ENCODE data around the gene PIGZ.

Gene PIGZ, protein sequence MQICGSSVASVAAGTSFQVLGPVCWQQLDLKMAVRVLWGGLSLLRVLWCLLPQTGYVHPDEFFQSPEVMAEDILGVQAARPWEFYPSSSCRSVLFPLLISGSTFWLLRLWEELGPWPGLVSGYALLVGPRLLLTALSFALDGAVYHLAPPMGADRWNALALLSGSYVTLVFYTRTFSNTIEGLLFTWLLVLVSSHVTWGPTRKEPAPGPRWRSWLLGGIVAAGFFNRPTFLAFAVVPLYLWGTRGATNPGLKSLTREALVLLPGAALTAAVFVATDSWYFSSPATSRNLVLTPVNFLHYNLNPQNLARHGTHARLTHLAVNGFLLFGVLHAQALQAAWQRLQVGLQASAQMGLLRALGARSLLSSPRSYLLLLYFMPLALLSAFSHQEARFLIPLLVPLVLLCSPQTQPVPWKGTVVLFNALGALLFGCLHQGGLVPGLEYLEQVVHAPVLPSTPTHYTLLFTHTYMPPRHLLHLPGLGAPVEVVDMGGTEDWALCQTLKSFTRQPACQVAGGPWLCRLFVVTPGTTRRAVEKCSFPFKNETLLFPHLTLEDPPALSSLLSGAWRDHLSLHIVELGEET

DNA sequence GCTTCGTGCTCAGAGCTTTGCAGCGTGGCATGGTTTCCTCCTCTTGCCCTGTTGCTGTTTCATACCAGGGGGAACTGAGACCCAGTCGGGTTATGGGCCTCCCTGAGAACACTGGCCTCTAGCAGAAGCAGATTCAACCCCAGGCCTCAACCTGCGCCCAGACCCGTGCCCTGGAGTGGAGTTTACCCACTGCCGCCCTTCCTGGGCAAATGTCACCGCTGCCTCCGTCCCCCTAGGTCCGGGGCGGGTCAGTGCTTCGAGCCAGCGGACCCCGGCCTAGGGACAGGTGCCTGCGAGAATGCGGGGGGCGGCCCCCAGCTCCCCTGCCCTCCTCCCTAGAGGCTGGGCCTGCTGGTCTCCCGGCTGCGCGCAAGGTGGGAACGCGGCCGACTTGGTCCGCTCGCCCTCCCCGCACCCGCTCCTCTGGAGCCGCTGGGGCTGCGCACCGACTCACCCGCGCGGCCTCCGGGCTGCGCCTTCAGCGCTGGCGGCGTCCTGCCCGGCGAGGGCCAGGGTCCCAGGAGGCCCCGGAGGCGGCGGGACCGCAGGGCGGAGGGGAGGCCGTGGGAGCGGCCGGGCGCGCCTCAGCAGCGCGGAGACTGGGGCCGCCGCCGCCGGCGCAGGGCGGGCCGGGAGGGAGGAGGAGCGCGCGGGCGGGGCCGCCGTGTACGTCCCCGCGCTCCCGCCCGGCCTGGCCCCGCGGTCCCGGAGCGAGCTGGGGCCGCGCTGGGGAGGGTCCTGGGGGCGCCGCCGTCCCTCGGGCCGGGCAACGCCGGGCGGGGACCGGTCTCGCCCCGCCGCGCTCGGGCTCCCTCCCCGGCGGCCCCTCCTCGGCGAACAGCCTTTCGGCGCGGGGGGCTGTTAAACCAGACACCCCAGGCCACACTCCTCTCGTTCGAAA lies at the start of gene PIGZ:
Gene PIGZ, minus strand, starts transcription at position 601 of the 901 bp plus-strand sequence. CDS start 16,802 bp downstream, outside the sequence.
- DNase-seq (ENCODE audit: low read depth), result no peak

DNA sequence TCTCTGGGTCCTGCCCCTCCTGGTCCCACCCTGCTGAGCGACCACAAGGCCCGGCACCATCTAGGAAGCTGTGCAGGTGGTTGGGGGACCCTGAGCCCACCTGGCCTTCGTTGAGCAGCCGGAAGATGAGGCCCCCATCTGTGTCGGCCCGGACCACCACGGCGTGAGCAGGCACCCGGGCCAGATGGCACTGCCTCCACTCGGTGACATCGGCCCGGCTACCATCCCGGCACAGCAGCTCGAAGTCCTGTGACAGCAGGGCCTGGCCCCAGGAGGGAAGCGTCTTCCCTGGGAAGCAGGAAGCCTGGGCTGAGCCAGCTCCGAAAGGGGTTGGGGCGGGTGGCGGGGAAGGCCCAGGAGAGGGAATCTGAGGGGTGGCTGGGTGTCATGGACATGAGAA lies 48.4 kb upstream of the PIGZ start:
- DNase-seq (ENCODE audit: low read depth), result no peak

DNA sequence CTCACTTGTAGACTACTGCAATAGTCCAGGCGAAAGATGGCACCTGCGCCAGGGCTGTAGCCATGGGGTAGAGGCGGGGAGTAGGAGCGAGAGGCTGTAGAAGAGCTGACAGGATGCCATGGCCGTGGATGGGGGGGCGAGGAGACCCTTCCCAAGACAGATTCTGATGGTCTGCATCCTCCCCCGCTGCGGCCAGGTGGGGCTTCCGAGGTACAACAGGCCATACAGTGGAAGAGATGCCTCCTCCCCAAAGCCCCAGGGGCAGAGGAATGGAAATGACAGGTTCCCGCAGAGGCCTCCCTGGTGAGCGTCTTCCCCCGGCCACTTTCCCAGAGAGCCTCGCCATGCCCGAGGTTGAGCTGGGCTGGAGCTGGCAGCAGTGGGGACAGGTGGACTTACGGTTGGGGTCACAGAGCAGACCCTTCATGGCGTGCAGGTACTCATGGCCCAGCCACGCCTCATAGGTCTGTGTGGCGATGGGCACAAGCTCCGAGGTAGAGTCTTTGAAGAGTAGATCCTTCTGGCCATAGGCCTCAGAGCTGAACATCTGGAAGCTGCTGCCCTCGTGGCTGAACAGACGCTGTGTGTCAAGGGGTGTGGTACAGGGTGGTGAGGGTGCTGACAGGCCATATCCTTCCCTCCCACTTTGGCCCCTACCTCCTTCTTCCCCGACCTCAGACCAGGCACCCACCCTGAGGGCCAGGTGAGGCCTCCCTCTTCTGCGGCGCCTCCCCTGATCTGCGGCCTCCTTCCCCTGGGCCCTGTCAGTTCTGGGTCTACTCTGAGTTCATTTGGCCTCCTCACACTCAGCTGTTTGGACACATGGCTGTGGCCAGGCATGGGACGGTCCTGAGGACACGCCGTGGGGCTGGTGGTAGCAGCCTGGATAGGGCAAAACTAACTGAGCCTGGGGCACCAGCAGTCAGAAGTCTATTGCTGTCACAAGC lies 47.4 kb upstream of the PIGZ start:
- no peak for DNase-seq (ENCODE audit: low read depth)

DNA sequence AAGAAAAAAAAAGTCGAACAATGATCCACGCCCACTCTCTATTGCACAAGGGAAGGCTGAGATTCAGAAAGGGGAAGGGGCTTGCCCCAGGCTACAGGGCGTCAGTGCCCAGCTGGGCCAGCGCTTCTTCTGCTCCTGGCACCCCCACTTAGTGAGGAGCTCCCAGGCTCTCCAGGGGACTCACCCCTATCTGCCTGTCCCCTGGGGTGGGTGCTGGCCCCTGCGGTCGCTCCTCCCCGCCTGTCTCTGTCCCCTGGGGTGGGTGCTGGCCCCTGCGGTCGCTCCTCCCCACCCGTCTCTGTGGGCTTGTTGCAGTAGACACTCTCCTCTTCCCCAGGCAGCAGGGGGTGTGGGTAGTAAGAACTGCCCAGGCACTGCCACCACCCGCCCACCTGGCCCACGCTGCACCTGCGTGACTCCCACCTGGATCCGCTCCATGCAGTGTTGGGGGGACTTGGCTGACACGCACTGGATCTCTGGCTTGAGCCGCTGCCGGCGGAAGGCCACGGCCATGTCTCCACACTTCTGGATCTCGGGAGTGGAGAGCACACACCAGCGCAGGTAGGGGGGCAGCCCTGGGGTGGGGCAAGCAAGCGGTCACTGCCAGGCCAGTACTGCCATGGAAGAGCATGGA lies 46.4 kb upstream of the PIGZ start:
- no peak for DNase-seq (ENCODE audit: low read depth)

DNA sequence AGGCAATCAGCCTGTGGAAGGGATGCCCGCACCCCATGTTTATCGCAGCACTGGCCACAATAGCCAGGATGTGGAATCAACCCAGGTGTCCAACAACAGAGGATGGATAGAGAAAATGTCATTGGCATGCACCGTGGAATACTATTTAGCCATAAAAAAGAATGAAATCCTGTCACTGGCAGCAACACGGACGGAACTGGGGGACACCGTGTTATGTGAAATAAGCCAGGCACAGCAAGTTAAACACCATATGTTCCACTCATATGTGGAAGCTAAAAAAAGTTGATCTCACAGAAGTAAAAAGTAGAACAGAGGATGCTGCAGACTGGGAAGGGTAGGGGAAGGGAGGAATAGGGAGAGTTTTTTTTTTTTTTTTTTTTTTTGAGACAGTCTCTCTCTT lies 45.4 kb upstream of the PIGZ start:
- no peak for DNase-seq (ENCODE audit: low read depth)

DNA sequence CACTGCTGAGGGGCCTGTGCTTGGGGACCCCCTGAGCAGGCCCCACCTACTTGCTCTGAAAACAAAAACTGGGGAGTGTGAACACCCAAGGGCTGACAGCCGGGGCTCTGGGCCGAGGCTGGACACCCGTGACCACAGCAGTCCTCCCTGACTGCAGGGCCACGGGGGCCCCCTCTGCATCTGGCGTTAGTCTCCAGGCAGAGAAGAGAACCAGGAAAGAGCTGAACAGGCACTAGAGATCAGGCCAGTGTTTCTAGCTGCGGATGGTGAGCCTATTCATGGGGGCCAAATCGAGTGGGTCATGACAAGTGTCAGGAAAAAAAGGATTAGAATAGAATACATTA lies 43.9 kb upstream of the PIGZ start:
- no peak for DNase-seq (ENCODE audit: low read depth)

DNA sequence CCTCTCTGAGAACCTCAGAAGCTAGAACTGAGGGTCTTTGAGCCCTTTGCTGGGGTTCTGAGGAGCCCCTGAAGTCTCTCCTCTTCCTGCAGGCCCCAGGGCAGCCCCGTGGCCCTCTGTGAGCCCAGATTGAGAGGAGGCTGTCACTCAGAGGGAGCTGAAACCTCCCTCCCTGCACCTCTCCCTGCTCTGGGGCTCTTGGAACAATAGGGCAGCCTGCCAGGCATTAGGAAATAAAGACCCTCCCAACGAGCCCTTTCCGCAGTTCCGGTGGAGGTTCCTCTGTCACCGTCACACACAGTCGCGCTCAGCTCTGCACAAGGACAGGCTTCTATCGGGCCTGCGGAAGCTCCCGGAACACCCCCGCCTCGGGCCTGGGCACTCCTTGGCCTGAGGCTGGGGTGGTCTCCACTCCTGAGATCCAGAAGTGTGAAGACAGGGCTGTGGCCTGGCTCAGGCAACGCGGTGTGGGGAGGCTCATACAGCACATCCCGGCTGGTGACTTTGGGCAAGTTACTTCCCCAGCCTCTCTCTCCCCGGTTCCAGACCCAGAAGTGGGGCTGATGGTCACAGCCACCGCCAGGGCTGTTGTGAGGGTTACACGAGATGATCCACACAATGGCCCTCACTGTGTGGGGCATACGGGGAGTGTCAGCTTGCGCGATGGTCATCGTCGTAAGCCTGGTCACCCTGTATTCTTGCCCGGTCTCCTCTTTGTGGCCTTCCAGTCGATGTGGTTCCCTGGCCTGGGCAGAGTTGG lies 43.3 kb upstream of the PIGZ start:
- no peak for DNase-seq (ENCODE audit: low read depth)

DNA sequence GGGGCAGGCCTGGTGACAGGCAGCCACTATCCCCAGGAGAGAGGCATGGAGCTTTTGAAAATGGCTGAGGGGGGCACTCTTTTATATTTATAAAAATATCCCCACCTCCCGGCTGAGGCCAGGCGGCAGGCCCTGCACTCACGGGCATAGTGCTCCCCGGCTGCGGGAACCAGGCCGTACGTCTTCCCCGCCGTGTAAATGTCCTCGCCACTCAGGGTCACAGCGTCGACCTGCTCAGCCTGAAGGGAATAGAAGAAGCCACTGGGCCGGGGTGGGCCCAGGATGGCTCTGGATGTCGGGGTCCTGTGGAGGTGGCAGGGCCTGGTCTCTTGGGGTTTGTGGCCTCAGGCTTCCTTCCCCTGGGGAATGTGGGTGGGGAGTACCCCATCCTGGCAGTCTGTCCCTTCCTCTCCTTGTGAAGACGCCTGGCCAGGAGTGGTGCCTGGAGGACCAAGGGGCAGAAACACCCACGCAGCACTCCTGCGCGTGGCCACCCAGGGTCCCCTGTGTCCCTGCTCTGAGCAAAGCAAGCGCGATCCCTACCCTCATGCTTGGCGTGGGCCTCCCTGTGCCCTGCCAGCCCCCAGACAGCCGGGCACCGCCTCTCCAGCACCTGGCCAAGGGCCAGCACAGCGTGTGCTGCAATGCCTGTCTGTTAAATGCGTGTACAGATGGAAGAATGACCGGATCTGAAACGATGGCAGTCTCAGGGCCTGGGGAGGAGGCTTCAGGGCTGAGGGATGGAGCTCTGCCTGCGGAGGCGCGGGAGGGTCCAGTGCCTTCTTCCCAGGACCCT lies 42.1 kb upstream of the PIGZ start:
- no peak for DNase-seq (ENCODE audit: low read depth)

DNA sequence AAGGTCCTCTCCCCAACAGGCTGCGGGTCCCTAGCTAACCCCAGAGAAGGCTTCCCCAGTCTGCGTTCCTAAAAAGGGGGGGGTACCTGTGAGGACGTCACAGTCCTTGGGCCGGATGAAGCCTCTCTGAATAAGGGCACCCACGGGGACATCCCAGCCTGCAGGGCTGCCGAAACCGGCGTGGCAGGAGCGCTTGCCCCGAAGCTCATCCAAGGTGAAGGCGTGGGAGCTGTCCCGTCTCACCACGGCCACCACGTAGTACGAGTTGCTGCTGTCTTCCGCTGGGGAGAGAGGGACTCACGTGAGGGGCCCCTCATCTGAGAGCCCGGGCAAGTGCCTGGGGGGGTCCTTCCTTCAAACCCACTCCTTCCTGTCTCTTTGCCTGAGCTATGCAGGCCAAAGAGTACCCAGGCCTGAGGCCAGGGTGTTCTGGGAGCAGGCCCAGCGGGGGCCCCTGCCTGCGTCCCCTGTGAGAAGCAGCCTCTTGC lies 40.9 kb upstream of the PIGZ start:
- no peak for DNase-seq (ENCODE audit: low read depth)

DNA sequence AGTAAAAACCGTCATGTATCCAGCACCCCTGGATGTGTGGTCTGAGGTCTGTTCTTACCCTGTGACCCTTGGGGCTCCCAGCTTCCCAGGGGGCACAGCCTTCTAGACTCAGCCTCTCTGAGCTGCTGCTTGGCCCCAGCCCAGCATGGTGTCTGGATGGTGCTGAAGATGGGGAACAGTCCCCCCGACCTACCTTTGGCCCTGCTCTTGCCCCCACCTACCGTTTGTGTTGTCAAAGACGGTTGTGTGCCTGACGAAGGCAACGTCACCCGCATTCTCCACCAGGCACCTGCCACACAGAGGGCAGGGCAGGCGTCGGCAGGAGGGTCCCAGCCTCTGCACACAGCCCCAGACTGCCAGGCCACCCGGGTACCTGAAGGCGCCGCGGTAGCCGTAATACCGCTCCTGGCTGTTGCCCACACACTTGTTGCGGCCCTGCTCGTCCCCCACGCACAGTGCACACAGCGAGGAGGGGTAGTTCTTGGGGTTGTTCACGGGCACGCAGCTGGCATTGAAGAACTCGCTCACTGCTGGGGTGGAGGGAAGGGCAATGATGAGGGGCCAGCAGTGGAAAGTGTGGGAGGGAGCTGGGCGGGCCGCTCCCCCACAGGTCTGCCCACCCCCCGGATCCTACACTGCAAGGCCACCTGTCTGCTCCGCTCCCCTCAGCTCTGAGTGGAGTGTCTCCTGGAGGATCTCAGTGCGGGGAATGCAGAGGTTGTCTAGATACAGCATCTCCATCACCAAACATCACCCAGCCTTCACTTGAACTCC lies 40.0 kb upstream of the PIGZ start:
- no peak for DNase-seq (ENCODE audit: low read depth)

DNA sequence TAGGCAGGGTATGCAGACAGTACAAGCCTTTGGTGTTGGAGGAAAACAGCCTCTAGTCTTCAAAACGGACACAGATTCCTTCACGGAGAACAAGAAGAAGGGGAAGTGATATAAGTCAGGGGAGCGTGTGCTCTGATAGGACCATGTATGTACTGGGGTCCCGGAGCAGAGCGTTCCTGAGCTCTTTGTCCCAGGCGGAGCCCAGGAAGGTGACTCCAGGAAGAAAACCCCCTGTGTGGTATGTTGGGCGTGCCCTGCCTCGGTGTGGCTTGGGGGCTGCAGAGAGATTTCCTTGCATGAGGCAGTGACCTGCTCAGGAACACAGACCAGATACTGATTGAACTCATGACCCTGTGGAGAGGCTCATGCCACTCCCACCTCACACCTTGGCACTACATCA lies 39.3 kb upstream of the PIGZ start:
- DNase-seq (ENCODE audit: low read depth), result no peak

DNA sequence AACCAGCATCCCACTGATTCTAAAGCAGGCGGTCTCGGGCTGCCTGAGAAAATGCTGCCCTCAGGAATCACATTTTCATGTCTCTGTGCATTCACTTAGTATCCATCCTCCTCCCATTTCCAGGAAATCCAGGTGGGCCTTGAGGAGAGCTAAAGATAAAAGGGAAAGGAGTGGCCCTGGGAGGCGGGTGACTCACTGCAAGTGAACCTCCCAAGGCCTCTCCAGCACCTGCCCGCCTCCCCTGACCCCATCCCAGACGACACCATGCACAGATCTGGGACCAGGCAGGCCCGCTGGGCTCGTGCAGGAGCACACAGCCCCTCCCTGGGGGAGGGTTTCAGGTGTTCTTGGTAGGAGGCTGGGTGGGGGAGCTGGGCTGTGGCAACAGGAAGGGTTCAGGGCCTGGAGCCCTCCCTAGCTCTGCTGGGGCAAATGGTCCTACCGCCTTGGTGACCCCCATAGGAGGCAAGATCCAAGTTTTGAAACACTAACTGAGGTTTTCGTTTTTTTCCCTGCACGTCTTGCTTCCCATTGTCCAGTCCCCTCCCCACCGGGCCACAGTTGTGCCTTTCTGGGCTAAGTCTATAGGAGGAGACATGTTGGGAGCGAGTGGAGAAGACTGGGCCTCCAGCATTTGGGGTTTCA lies 38.8 kb upstream of the PIGZ start:
- DNase-seq (ENCODE audit: low read depth), result no peak

DNA sequence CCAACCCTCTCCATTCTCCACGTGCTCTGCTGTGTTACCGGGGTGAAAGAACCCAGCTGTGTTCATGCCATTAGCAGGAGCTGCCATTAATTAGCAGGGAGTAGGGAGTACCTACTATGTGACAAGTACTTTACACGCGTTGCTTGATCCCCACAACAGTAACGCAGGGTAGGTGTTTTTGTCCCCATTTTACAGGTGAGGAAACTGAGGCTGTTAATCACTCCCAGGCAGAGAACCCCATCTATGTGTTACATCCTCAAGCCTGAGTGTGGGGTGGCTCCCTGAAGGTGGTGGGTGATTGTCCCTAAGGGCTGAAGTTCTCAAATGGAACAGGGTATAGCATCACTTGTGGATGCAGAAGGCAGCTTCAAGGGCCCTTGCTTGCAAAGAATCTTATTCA lies 38.2 kb upstream of the PIGZ start:
- DNase-seq (ENCODE audit: low read depth), result no peak

DNA sequence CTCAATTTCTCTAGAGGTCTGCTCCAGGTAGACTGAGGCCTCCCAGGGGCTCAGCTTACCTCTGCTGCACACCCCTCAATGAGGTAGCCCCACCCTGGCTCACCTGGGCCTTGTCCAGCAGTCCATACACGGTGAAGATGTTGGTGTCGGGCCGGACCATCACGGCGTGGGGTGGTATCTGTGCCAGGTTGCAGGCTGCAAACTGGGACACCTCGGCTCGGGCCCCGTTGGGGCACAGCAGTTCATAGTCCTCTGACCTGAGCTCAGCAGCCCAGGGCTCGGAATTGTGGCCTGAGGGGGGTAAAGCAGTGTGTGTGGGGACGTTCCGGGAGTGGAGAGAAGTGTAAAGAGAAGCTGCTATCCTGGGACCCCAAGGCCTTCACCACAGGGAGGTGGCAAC lies 37.8 kb upstream of the PIGZ start:
- no peak for DNase-seq (ENCODE audit: low read depth)

DNA sequence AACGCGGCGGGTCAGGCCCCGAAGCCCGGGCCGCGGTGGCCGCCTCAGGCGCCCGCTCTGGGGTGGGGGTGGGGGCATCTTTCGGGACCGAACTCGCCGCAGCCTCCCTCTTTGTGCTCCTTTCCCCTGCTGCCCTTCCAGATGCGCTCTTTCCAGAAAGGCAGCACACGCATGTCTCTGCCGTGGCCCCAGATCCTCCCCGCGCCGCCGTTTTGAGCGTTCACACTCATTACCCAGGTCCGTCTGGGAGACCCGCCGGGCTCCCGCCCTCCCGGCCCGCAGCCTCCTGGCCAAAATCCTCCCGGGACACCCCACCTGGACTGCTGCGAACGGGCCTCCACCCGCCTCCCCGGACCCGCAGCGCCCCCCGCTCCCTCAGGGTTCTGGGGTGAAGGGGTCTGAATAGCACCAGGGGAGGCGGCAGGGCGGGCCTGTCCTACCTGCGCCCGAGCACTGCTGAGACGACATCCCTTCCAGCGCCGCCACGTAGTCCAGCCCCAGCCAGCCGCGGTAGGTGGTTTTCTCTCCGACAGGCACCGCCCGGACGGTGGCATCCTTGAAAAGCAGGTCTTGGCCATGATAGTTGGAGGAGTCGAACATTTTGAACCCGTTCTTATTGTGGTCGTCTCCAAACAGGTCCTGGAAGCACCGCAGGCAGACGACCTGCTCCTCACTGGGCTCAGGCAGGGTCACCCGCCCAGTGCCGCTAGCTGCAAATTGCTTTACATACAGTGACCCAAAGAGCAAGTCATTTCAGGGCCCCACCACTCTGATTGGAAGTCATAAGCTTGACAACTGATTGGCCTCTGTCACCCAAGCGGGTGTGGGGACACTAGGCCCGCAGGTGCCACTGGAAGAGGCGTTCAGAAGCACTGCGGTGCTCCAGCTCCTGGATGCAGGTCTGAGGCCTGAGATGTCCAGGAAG lies 35.1 kb upstream of the PIGZ start:
- no peak for DNase-seq (ENCODE audit: low read depth)

DNA sequence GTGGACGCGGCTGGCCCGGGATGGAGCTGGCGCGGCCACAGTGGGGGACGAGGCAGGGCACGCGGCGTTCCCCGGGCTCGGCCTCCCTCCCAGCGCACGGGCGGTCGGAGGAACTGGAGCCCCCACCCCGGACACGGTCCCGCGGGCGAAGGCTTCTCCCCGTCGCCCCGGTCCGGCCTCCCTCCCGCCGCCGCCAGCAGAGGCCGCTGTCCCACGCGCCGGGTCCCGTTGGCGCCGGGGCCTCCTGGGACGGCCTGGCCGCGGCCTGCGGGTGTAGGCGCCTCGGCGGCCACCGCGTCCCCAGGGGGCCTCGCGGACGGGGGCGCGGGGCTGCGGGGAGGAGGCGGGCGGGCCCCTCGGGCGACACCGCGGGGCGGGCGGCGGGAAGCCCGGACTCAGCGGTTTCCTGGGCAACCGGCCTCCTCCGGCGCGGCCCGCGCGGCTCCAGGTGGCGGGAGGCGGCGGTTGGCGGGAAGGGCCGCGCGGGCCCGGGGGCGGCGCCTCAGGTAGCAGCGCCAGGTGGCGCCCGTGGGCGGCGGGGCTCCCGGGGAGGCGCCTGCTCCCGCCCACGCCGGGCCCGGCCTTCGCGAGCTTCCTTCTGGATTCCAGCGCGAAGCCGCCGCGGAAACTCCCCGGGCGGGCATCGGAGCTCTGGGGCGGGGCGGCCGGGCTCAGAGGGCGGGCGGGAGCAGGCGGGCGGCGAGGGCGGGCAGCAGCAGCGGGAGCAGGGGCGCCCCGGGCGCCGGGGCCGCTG lies 34.2 kb upstream of the PIGZ start:
- peak; percentile 10 for DNase-seq (ENCODE audit: low read depth)

Measured in HS-5 (cell line).